Thyroid gland (tissue), 4 donors: Measurements from ENCODE around the gene MUCL3. TPM values are rescaled to one million over a fixed set of nuclear protein-coding genes. Genes with fewer than 3 reads are reported as not detected.

Experiments
- DNase-seq, 2 donors: peaks; one replicate each; pipeline ENCODE4 v3.0.0-alpha.2; 2019
- H3K27ac ChIP-seq, 3 donors: fragments of 200-600 bp; sonication (generic); 1 replicate in 2 of 3; 2 replicates in 1 of 3; pipeline ENCODE4 v1.5.1; 2016 to 2019; ENCODE audit warnings: mild to moderate bottlenecking in 1 of 3, moderate library complexity in 1 of 3
- H3K27me3 ChIP-seq: fragments of 200-600 bp; sonication (generic); one replicate; pipeline ENCODE4 v1.5.1; 2019
- H3K36me3 ChIP-seq, 2 donors: fragments of 200-600 bp; sonication (generic); one replicate each; pipeline ENCODE4 v1.5.1; 2016 to 2019
- H3K4me1 ChIP-seq, 2 donors: fragments of 200-600 bp; sonication (generic); one replicate each; pipeline ENCODE4 v1.5.1; 2017 to 2019
- H3K4me3 ChIP-seq, 3 donors: fragments of 200-600 bp; sonication (generic); replicated peaks in 1 of 3; 1 replicate in 2 of 3; 2 replicates in 1 of 3; pipeline ENCODE4 v1.5.1; 2016; ENCODE audit warnings: mild to moderate bottlenecking in 1 of 3
- H3K9me3 ChIP-seq: fragments of 200-600 bp; sonication (generic); one replicate; pipeline ENCODE4 v1.5.1; 2017
- POLR2A ChIP-seq, 2 donors: fragments of 450-650 bp; IDR thresholded peaks; one replicate each; pipeline ENCODE4 v1.6.1; 2017; ENCODE audit warnings: antibody characterized with exemption in 2 of 2, mild to moderate bottlenecking in 2 of 2, moderate library complexity in 1 of 2
- WGBS, 2 donors: methylation state at CpG; one replicate each; pipeline ENCODE4 v1.1.5; 2017; 5-methylcytosine and 5-hydroxymethylcytosine counted together
- intact Hi-C: fragments of 100-400 bp; cut with DNase I; formaldehyde crosslinking; loops from one replicate; pipeline ENCODE4 v1.15.1; 2023
- total RNA-seq, 4 donors: library from RNA; depleted of rRNA; stranded (reverse); fragments of >200 nt; gene quantifications; one replicate each; pipeline ENCODE4 v1.2.3, GENCODE V29; 2016
- TF ChIP-seq, protein P1 (sequence below), 6 experiments: fragments of 200-600 bp in 3 of 6; fragments of 450-650 bp in 3 of 6; sonication (generic) in 3 of 6; IDR thresholded peaks; one replicate each; pipeline ENCODE4 v1.5.1; 2016 to 2019; ENCODE audit warnings: antibody characterized with exemption in 6 of 6, mild to moderate bottlenecking in 2 of 6, inconsistent platforms in 1 of 6, moderate library complexity in 1 of 6

Gene MUCL3
- total RNA-seq, 4 donors from 2014 or later = not detected

DNA sequence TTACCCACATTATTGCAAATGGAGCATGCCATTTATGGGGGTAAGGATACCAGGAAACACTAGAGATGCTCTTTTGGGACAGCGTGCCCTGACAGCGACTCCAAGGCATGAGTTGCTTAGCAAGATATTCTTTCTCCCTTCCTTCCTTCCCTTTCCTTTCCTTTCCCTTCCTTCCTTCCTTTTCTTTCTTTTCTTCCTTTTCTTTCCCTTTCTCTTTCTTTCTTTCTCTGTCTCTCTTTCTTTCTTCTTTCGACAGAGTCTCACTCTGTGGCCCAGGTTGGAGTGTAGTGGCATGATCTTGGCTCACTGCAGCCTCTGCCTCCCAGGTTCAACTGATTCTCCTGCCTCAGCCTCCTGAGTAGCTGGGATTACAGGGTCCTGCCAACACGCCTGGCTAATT is 3.3 kb downstream of the MUCL3 start:
- peaks cover 8 to 12% of the 10 kb centered on the region in 2 donors for H3K4me1 ChIP-seq
- whole genome bisulfite sequencing, 2 donors = 93% methylated on average over 4 of the region's 4 CpGs
- H3K4me3 ChIP-seq = no peak overlapping the region
- H3K9me3 ChIP-seq = no peaks in the 10 kb centered on the region
- TF ChIP-seq, protein P1, sequence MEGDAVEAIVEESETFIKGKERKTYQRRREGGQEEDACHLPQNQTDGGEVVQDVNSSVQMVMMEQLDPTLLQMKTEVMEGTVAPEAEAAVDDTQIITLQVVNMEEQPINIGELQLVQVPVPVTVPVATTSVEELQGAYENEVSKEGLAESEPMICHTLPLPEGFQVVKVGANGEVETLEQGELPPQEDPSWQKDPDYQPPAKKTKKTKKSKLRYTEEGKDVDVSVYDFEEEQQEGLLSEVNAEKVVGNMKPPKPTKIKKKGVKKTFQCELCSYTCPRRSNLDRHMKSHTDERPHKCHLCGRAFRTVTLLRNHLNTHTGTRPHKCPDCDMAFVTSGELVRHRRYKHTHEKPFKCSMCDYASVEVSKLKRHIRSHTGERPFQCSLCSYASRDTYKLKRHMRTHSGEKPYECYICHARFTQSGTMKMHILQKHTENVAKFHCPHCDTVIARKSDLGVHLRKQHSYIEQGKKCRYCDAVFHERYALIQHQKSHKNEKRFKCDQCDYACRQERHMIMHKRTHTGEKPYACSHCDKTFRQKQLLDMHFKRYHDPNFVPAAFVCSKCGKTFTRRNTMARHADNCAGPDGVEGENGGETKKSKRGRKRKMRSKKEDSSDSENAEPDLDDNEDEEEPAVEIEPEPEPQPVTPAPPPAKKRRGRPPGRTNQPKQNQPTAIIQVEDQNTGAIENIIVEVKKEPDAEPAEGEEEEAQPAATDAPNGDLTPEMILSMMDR (IDR thresholded peaks at IDR 0.05) = no peak
- TF ChIP-seq POLR2A (IDR thresholded peaks at IDR 0.05) = no peak
- DNase-seq = no peak
- no peak overlapping the region for H3K27ac ChIP-seq
- intact Hi-C loops = no loop called here
- no peaks in the 10 kb centered on the region for H3K36me3 ChIP-seq
- no peaks in the 10 kb centered on the region for H3K27me3 ChIP-seq

DNA sequence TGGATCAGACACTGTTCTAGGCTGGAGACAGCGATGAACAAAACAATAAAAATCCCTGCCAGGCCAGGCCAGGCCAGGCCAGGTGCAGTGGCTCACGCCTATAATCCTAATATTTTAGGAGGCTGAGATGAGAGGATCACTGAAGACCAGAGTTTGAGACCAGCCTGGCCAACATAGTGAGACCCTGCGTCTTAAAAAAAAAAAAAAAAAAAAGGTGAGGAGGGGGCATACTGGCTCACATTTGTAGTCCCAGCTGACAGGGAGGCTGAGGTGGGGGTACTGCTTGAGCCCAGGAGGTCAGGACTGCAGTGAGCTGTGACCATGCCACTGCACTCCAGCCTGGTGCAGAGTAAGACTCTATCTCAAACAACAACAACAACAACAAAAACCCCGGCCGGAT is 4.5 kb downstream of the MUCL3 start:
- WGBS, 2 donors = 77 to 80% methylated on average over 5 of the region's 5 CpGs
- Histone ChIP-seq H3K27ac (no peak overlapping the region), H3K4me3 (no peak overlapping the region), H3K27me3 (no peaks in the 10 kb centered on the region), H3K36me3 (no peaks in the 10 kb centered on the region), H3K4me1 (peaks cover 8 to 12% of the 10 kb centered on the region in 2 donors), H3K9me3 (no peaks in the 10 kb centered on the region)
- DNase-seq = no peak
- intact Hi-C loops = no loop called here
- TF ChIP-seq POLR2A (IDR thresholded peaks at IDR 0.05) = no peak
- TF ChIP-seq, protein P1 (IDR thresholded peaks at IDR 0.05) = no peak

GRCh38 chr6:30947231-30947630 is 6.5 kb downstream of the MUCL3 start:
- H3K27ac ChIP-seq = no peak overlapping the region
- WGBS, 2 donors = 90 to 92% methylated on average over 4 of the region's 4 CpGs
- no peak overlapping the region for H3K4me3 ChIP-seq
- no peaks in the 10 kb centered on the region for H3K27me3 ChIP-seq
- H3K36me3 ChIP-seq = no peaks in the 10 kb centered on the region
- peaks cover 6 to 9% of the 10 kb centered on the region in 2 donors for H3K4me1 ChIP-seq
- DNase-seq = no peak
- H3K9me3 ChIP-seq = no peaks in the 10 kb centered on the region
- intact Hi-C loops = no loop called here
- TF ChIP-seq, protein P1 (IDR thresholded peaks at IDR 0.05) = no peak
- no peak for TF ChIP-seq POLR2A (IDR thresholded peaks at IDR 0.05)

GRCh38 chr6:30948811-30949210 is 8.0 kb downstream of the MUCL3 start:
- TF ChIP-seq, protein P1 (IDR thresholded peaks at IDR 0.05) = no peak
- no peak for TF ChIP-seq POLR2A (IDR thresholded peaks at IDR 0.05)
- no peak overlapping the region for H3K27ac ChIP-seq
- intact Hi-C loops = no loop called here
- H3K4me3 ChIP-seq = no peak overlapping the region
- 80 to 82% methylated on average over 6 of the region's 6 CpGs for WGBS, 2 donors
- H3K36me3 ChIP-seq = no peaks in the 10 kb centered on the region
- DNase-seq = no peak
- H3K9me3 ChIP-seq = no peaks in the 10 kb centered on the region
- H3K27me3 ChIP-seq = no peaks in the 10 kb centered on the region
- no peaks in the 10 kb centered on the region for H3K4me1 ChIP-seq

- Histone ChIP-seq H3K27ac (no peak overlapping the region), H3K4me3 (no peak overlapping the region), H3K9me3 (no peaks in the 10 kb centered on the region), H3K4me1 (peaks cover 0 to 9% of the 10 kb centered on the region in 2 donors), H3K27me3 (no peaks in the 10 kb centered on the region), H3K36me3 (no peaks in the 10 kb centered on the region)
- 83 to 88% methylated on average over 5 of the region's 5 CpGs for WGBS, 2 donors
- intact Hi-C loops = no loop called here
- TF ChIP-seq, protein P1 (IDR thresholded peaks at IDR 0.05) = no peak
- TF ChIP-seq POLR2A (IDR thresholded peaks at IDR 0.05) = no peak
- DNase-seq = no peak
Measured at GRCh38 chr6:30951907-30952469, 11.2 kb downstream of the MUCL3 start.
